Measurements from ENCODE around the gene EN2.

The EN2 gene

GRCh38 chr7:155464948-155465739 is 7.2 kb downstream of the EN2 start:
- no peak for TF ChIP-seq CTCF (IDR thresholded peaks at IDR 0.05)
- peaks cover 100% of the 10 kb centered on the region for H3K27me3 ChIP-seq
- peaks cover 3 to 8% of the 10 kb centered on the region in 2 experiments for H3K4me1 ChIP-seq (ENCODE audit: control insufficient read depth in 1 of 2, insufficient read depth in 1 of 2, low read depth in 1 of 2, low read length in 1 of 2)
- no peaks in the 10 kb centered on the region for H3K9me3 ChIP-seq
- H3K36me3 ChIP-seq = no peaks in the 10 kb centered on the region
- H3K27ac ChIP-seq = no peak overlapping the region
- no peak overlapping the region for H3K4me3 ChIP-seq (ENCODE audit: low read depth in 1 of 2, low read length in 1 of 2)

GRCh38 chr7:155465761-155466141 is 7.8 kb downstream of the EN2 start:
- no peak for TF ChIP-seq CTCF (IDR thresholded peaks at IDR 0.05)
- Histone ChIP-seq H3K27me3 (peaks cover 100% of the 10 kb centered on the region), H3K9me3 (no peaks in the 10 kb centered on the region), H3K36me3 (no peaks in the 10 kb centered on the region), H3K4me3 (ENCODE audit: low read depth in 1 of 2, low read length in 1 of 2) (no peak overlapping the region), H3K27ac (no peak overlapping the region), H3K4me1 (ENCODE audit: control insufficient read depth in 1 of 2, insufficient read depth in 1 of 2, low read depth in 1 of 2, low read length in 1 of 2) (peaks cover 3 to 8% of the 10 kb centered on the region in 2 experiments)

GRCh38 chr7:155466142-155466813 is 8.3 kb downstream of the EN2 start:
- TF ChIP-seq CTCF (IDR thresholded peaks at IDR 0.05) = no peak
- Histone ChIP-seq H3K4me3 (ENCODE audit: low read depth in 1 of 2, low read length in 1 of 2) (no peak overlapping the region), H3K9me3 (no peaks in the 10 kb centered on the region), H3K27me3 (peaks cover 100% of the 10 kb centered on the region), H3K4me1 (ENCODE audit: control insufficient read depth in 1 of 2, insufficient read depth in 1 of 2, low read depth in 1 of 2, low read length in 1 of 2) (peaks cover 3 to 8% of the 10 kb centered on the region in 2 experiments), H3K36me3 (no peaks in the 10 kb centered on the region), H3K27ac (no peak overlapping the region)

- no peaks in the 10 kb centered on the region for H3K36me3 ChIP-seq
- peaks cover 3 to 8% of the 10 kb centered on the region in 2 experiments for H3K4me1 ChIP-seq (ENCODE audit: control insufficient read depth in 1 of 2, insufficient read depth in 1 of 2, low read depth in 1 of 2, low read length in 1 of 2)
- no peak overlapping the region for H3K4me3 ChIP-seq (ENCODE audit: low read depth in 1 of 2, low read length in 1 of 2)
- peaks cover 100% of the 10 kb centered on the region for H3K27me3 ChIP-seq
- TF ChIP-seq CTCF (IDR thresholded peaks at IDR 0.05) = no peak
- H3K27ac ChIP-seq = no peak overlapping the region
- H3K9me3 ChIP-seq = no peaks in the 10 kb centered on the region
These were observed 9.1 kb downstream of the EN2 start for GRCh38 chr7:155466814-155467733.

Measured in neutrophil (primary cell).